H1 (cell line): ENCODE results near the gene ZNF512. TPM values are rescaled to one million over a fixed set of nuclear protein-coding genes. Genes with fewer than 3 reads are reported as not detected.

Source experiments
- TEAD4 ChIP-seq: IDR thresholded peaks from 2 replicates; pipeline ENCODE4 v1.6.1; 2012; ENCODE audit warnings: low read depth, low read length, inconsistent platforms, mixed read lengths
- polyA plus RNA-seq, 7 experiments: library from polyadenylated mRNA; depleted of rRNA in 3 of 7; stranded (reverse) in 5 of 7; unstranded in 2 of 7; fragments of >200 nt in 5 of 7; fragments of 200-250 nt in 2 of 7; gene quantifications; 1 replicate in 5 of 7; 2 replicates in 1 of 7; 4 replicates in 1 of 7; pipeline versions ENCODE4 v1.2.1 to v1.2.3, GENCODE V29; 2011 to 2013; ENCODE audit warnings: missing spikeins in 2 of 7, mixed read lengths in 2 of 7
- total RNA-seq: library from RNA; stranded (reverse); fragmentation: NEBNext Ultra II Directional; extraction: Animal tissue kit (Norgen Biotek cat#: 25700); gene quantifications from 2 replicates; pipeline ENCODE4 v1.2.1, GENCODE V29; 2021
- TF ChIP-seq, protein P1 (sequence below): fragments of 300-600 bp; sonication (generic); IDR thresholded peaks from 2 replicates; pipeline ENCODE4 v1.7.1; 2012; ENCODE audit warnings: low read length, moderate library complexity, mild to moderate bottlenecking, inconsistent platforms; ENCODE audit not compliant: insufficient replicate concordance

ZNF512 gene
- total and polyA plus RNA-seq, 2 of the 8 experiments (the other 6 are each of a cell fraction or from before 2014, with no cell fraction given) = 17.6 to 37.9 TPM

DNA sequence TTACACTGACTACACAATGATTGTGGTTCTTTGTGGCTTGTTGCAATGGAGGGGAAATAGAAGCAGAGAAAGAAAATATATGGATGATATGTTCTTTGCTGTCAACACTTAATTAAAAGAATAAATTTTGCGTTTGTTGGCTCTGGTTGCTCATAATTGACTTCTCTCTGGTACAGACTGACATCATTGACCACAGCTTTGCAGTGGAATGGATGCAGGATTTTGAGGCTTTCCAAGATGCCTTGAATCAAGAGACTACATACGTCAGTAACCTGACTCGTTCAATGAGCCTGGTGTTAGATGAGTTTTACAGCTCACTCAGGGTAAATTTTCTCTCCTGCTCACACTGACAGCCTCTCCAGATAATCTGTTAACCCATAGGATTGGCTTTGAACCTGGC lies 55.9 kb downstream of the ZNF512 start (continued):
- TF ChIP-seq, protein P1, sequence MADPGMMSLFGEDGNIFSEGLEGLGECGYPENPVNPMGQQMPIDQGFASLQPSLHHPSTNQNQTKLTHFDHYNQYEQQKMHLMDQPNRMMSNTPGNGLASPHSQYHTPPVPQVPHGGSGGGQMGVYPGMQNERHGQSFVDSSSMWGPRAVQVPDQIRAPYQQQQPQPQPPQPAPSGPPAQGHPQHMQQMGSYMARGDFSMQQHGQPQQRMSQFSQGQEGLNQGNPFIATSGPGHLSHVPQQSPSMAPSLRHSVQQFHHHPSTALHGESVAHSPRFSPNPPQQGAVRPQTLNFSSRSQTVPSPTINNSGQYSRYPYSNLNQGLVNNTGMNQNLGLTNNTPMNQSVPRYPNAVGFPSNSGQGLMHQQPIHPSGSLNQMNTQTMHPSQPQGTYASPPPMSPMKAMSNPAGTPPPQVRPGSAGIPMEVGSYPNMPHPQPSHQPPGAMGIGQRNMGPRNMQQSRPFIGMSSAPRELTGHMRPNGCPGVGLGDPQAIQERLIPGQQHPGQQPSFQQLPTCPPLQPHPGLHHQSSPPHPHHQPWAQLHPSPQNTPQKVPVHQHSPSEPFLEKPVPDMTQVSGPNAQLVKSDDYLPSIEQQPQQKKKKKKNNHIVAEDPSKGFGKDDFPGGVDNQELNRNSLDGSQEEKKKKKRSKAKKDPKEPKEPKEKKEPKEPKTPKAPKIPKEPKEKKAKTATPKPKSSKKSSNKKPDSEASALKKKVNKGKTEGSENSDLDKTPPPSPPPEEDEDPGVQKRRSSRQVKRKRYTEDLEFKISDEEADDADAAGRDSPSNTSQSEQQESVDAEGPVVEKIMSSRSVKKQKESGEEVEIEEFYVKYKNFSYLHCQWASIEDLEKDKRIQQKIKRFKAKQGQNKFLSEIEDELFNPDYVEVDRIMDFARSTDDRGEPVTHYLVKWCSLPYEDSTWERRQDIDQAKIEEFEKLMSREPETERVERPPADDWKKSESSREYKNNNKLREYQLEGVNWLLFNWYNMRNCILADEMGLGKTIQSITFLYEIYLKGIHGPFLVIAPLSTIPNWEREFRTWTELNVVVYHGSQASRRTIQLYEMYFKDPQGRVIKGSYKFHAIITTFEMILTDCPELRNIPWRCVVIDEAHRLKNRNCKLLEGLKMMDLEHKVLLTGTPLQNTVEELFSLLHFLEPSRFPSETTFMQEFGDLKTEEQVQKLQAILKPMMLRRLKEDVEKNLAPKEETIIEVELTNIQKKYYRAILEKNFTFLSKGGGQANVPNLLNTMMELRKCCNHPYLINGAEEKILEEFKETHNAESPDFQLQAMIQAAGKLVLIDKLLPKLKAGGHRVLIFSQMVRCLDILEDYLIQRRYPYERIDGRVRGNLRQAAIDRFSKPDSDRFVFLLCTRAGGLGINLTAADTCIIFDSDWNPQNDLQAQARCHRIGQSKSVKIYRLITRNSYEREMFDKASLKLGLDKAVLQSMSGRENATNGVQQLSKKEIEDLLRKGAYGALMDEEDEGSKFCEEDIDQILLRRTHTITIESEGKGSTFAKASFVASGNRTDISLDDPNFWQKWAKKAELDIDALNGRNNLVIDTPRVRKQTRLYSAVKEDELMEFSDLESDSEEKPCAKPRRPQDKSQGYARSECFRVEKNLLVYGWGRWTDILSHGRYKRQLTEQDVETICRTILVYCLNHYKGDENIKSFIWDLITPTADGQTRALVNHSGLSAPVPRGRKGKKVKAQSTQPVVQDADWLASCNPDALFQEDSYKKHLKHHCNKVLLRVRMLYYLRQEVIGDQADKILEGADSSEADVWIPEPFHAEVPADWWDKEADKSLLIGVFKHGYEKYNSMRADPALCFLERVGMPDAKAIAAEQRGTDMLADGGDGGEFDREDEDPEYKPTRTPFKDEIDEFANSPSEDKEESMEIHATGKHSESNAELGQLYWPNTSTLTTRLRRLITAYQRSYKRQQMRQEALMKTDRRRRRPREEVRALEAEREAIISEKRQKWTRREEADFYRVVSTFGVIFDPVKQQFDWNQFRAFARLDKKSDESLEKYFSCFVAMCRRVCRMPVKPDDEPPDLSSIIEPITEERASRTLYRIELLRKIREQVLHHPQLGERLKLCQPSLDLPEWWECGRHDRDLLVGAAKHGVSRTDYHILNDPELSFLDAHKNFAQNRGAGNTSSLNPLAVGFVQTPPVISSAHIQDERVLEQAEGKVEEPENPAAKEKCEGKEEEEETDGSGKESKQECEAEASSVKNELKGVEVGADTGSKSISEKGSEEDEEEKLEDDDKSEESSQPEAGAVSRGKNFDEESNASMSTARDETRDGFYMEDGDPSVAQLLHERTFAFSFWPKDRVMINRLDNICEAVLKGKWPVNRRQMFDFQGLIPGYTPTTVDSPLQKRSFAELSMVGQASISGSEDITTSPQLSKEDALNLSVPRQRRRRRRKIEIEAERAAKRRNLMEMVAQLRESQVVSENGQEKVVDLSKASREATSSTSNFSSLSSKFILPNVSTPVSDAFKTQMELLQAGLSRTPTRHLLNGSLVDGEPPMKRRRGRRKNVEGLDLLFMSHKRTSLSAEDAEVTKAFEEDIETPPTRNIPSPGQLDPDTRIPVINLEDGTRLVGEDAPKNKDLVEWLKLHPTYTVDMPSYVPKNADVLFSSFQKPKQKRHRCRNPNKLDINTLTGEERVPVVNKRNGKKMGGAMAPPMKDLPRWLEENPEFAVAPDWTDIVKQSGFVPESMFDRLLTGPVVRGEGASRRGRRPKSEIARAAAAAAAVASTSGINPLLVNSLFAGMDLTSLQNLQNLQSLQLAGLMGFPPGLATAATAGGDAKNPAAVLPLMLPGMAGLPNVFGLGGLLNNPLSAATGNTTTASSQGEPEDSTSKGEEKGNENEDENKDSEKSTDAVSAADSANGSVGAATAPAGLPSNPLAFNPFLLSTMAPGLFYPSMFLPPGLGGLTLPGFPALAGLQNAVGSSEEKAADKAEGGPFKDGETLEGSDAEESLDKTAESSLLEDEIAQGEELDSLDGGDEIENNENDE = no peak
- no peak for TF ChIP-seq TEAD4
- TF ChIP-seq, all 59 proteins: peak for 0
